WTC11 (cell line): Measurements from ENCODE around the gene HNRNPA0.

ENCODE experiments used
- ATF6 ChIP-seq: sonication (generic); formaldehyde crosslinking; IDR thresholded peaks from 2 replicates; pipeline ENCODE4 v1.8.1; 2023; ENCODE audit warnings: mild to moderate bottlenecking, missing genetic modification reagents
- CBFB ChIP-seq: sonication (generic); formaldehyde crosslinking; IDR thresholded peaks from 2 replicates; pipeline ENCODE4 v1.8.1; 2022; ENCODE audit warnings: mild to moderate bottlenecking, low read depth, missing genetic modification reagents
- CTCF ChIP-seq: fragments of 200-600 bp; IDR thresholded peaks from 2 replicates; pipeline ENCODE4 v1.8.0; 2022; ENCODE audit warnings: antibody characterized with exemption
- NFYB ChIP-seq: sonication (generic); formaldehyde crosslinking; conservative IDR thresholded peaks from 2 replicates; pipeline ENCODE4 v1.8.0; 2022; ENCODE audit warnings: low read depth, missing genetic modification reagents
- NR1H2 ChIP-seq: sonication (generic); formaldehyde crosslinking; IDR thresholded peaks from 2 replicates; pipeline ENCODE4 v1.9.0; 2021; ENCODE audit warnings: mild to moderate bottlenecking, moderate library complexity, missing genetic modification reagents
- NR3C1 ChIP-seq: sonication (generic); formaldehyde crosslinking; conservative IDR thresholded peaks from 2 replicates; pipeline ENCODE4 v1.8.1; 2023; ENCODE audit warnings: low read depth, mild to moderate bottlenecking, missing genetic modification reagents
- SMAD4 ChIP-seq: sonication (generic); formaldehyde crosslinking; IDR thresholded peaks from 2 replicates; pipeline ENCODE4 v1.8.0; 2022; ENCODE audit warnings: mild to moderate bottlenecking, missing genetic modification reagents
- SP1 ChIP-seq: sonication (generic); formaldehyde crosslinking; conservative IDR thresholded peaks from 2 replicates; pipeline ENCODE4 v1.8.1; 2022; ENCODE audit warnings: missing genetic modification reagents
- TEAD4 ChIP-seq: sonication (generic); formaldehyde crosslinking; IDR thresholded peaks from 2 replicates; pipeline ENCODE4 v1.8.0; 2022; ENCODE audit warnings: mild to moderate bottlenecking, missing genetic modification reagents
- ZBTB21 ChIP-seq: sonication (generic); formaldehyde crosslinking; IDR thresholded peaks from 2 replicates; pipeline ENCODE4 v1.8.1; 2023; ENCODE audit warnings: mild to moderate bottlenecking, missing genetic modification reagents, borderline replicate concordance
- TF ChIP-seq, protein P1 (sequence below): sonication (generic); formaldehyde crosslinking; IDR thresholded peaks from 2 replicates; pipeline ENCODE4 v1.8.0; 2022; ENCODE audit warnings: mild to moderate bottlenecking, missing genetic modification reagents
- TF ChIP-seq, protein P2 (sequence below): sonication (generic); formaldehyde crosslinking; IDR thresholded peaks from 2 replicates; pipeline ENCODE4 v1.8.1; 2023; ENCODE audit warnings: mild to moderate bottlenecking, missing genetic modification reagents, moderate library complexity
- TF ChIP-seq, protein P3 (sequence below): sonication (generic); formaldehyde crosslinking; IDR thresholded peaks from 2 replicates; pipeline ENCODE4 v1.8.0; 2022; ENCODE audit warnings: mild to moderate bottlenecking, missing genetic modification reagents
- TF ChIP-seq, protein P4 (sequence below): sonication (generic); formaldehyde crosslinking; IDR thresholded peaks from 2 replicates; pipeline ENCODE4 v1.8.0; 2022; ENCODE audit warnings: mild to moderate bottlenecking, missing genetic modification reagents

DNA sequence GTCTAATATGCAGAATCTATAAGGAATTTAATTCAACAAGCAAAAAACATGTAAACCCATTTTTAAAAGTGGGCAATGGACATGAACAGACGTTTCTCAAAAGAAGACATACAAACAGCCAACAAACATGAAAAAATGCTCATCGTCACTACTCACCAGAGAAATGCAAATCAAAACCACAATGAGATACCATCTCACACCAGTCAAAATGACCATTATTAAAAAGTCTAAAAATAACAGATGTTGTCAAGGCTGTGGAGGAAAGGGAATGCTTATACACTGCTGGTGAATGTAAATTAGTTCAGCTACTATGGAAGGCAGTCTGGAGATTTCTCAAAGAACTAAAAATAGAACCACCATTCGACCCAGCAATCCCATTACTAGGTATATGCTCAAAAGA is 15.2 kb downstream of the HNRNPA0 start:
- TF ChIP-seq, protein P1, sequence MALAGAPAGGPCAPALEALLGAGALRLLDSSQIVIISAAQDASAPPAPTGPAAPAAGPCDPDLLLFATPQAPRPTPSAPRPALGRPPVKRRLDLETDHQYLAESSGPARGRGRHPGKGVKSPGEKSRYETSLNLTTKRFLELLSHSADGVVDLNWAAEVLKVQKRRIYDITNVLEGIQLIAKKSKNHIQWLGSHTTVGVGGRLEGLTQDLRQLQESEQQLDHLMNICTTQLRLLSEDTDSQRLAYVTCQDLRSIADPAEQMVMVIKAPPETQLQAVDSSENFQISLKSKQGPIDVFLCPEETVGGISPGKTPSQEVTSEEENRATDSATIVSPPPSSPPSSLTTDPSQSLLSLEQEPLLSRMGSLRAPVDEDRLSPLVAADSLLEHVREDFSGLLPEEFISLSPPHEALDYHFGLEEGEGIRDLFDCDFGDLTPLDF (CRISPR knock-in tag): no peak
- TF ChIP-seq NFYB (no peak), NR1H2 (CRISPR knock-in tag) (no peak), SP1 (no peak), TEAD4 (no peak), NR3C1 (CRISPR knock-in tag) (no peak), CTCF (no peak), ATF6 (CRISPR knock-in tag) (no peak), SMAD4 (CRISPR knock-in tag) (no peak), ZBTB21 (CRISPR knock-in tag) (no peak), CBFB (CRISPR knock-in tag) (no peak)
- TF ChIP-seq, protein P2, sequence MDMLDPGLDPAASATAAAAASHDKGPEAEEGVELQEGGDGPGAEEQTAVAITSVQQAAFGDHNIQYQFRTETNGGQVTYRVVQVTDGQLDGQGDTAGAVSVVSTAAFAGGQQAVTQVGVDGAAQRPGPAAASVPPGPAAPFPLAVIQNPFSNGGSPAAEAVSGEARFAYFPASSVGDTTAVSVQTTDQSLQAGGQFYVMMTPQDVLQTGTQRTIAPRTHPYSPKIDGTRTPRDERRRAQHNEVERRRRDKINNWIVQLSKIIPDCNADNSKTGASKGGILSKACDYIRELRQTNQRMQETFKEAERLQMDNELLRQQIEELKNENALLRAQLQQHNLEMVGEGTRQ (CRISPR knock-in tag): no peak
- TF ChIP-seq, protein P3, sequence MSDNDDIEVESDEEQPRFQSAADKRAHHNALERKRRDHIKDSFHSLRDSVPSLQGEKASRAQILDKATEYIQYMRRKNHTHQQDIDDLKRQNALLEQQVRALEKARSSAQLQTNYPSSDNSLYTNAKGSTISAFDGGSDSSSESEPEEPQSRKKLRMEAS (CRISPR knock-in tag): no peak
- TF ChIP-seq, protein P4, sequence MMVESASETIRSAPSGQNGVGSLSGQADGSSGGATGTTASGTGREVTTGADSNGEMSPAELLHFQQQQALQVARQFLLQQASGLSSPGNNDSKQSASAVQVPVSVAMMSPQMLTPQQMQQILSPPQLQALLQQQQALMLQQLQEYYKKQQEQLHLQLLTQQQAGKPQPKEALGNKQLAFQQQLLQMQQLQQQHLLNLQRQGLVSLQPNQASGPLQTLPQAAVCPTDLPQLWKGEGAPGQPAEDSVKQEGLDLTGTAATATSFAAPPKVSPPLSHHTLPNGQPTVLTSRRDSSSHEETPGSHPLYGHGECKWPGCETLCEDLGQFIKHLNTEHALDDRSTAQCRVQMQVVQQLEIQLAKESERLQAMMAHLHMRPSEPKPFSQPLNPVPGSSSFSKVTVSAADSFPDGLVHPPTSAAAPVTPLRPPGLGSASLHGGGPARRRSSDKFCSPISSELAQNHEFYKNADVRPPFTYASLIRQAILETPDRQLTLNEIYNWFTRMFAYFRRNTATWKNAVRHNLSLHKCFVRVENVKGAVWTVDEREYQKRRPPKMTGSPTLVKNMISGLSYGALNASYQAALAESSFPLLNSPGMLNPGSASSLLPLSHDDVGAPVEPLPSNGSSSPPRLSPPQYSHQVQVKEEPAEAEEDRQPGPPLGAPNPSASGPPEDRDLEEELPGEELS (CRISPR knock-in tag): no peak
